Stomach (tissue), 9 donors: ENCODE measurements around the gene SLC38A3. TPM values are rescaled to one million over a fixed set of nuclear protein-coding genes. Genes with fewer than 3 reads are reported as not detected.

Source experiments
- DNase-seq, 2 donors: peaks; one replicate each; pipeline versions ENCODE4 v3.0.0 to v3.0.0-alpha.2; 2013 to 2019
- H3K27ac ChIP-seq, 5 donors: fragments of 200-600 bp in 4 of 5; sonication (generic) in 4 of 5; one replicate each; pipeline ENCODE4 v1.5.1; 2013 to 2019; ENCODE audit warnings: mild to moderate bottlenecking in 1 of 5, moderate library complexity in 1 of 5
- H3K27me3 ChIP-seq, 3 donors: fragments of 200-600 bp; sonication (generic); one replicate each; pipeline ENCODE4 v1.5.1; 2017 to 2019; ENCODE audit warnings: mixed run types in 1 of 3
- H3K36me3 ChIP-seq, 4 donors: fragments of 200-600 bp; sonication (generic); 1 replicate in 3 of 4; 2 replicates in 1 of 4; pipeline ENCODE4 v1.5.1; 2016 to 2019
- H3K4me1 ChIP-seq, 4 donors: fragments of 200-600 bp; sonication (generic); one replicate each; pipeline ENCODE4 v1.5.1; 2016 to 2019
- H3K4me3 ChIP-seq, 4 donors: fragments of 200-600 bp; sonication (generic) in 3 of 4; one replicate each; pipeline ENCODE4 v1.5.1; 2016 to 2019; ENCODE audit warnings: mild to moderate bottlenecking in 1 of 4
- H3K9me3 ChIP-seq, 4 donors: fragments of 200-600 bp; sonication (generic); one replicate each; pipeline ENCODE4 v1.5.1; 2016 to 2019
- EP300 ChIP-seq: sonication (generic); formaldehyde crosslinking; IDR thresholded peaks from one replicate; pipeline ENCODE4 v1.6.1; 2017; ENCODE audit warnings: antibody characterized with exemption
- POLR2A ChIP-seq, 4 donors: fragments of 450-650 bp; IDR thresholded peaks; one replicate each; pipeline ENCODE4 v1.6.1; 2016; ENCODE audit warnings: antibody characterized with exemption in 4 of 4, control low read depth in 2 of 4, mild to moderate bottlenecking in 1 of 4, moderate library complexity in 1 of 4
- POLR2AphosphoS5 ChIP-seq, 3 donors: sonication (generic); formaldehyde crosslinking; IDR thresholded peaks; one replicate each; pipeline ENCODE4 v1.6.1; 2016; ENCODE audit warnings: antibody characterized with exemption in 3 of 3
- WGBS, 5 donors: extraction: QIAGEN DNeasy Blood & Tissue Kit in 3 of 5; methylation state at CpG; one replicate each; pipeline versions ENCODE4 v1.1.5 to v1.1.7; 2013 to 2018; 5-methylcytosine and 5-hydroxymethylcytosine counted together
- intact Hi-C: fragments of 100-400 bp; cut with DNase I; formaldehyde crosslinking; loops from one replicate; pipeline ENCODE4 v1.15.1; 2023; ENCODE audit warnings: low total_unique reads
- polyA plus RNA-seq, 3 donors: library from polyadenylated mRNA; stranded (reverse); fragments of 200-250 nt; gene quantifications; one replicate each; pipeline ENCODE4 v1.2.3, GENCODE V29; 2013
- total RNA-seq, 5 donors: library from RNA; depleted of rRNA; stranded (reverse); fragments of >200 nt; gene quantifications; one replicate each; pipeline versions ENCODE4 v1.1.0 to v1.2.3, GENCODE V29; 2014 to 2016
- TF ChIP-seq, protein P1 (sequence below), 7 experiments: fragments of 450-650 bp in 4 of 7; fragments of 200-600 bp in 3 of 7; sonication (generic) in 3 of 7; IDR thresholded peaks; one replicate each; pipeline ENCODE4 v1.5.1; 2016 to 2019; ENCODE audit warnings: antibody characterized with exemption in 7 of 7, control low read depth in 2 of 7, mild to moderate bottlenecking in 1 of 7
- donor health status: healthy with polysubstance abuse.
- donor health status: Bipolar disorder and iron deficiency.
- donor health status: healthy.

Gene SLC38A3
- total and polyA plus RNA-seq, 8 donors: 0.15 to 3.1 (median 1.0) TPM; not detected in 4

- peaks cover 0 to 51% (median 45%) of the 10 kb centered on the region in 4 donors for H3K36me3 ChIP-seq
- H3K4me3 ChIP-seq: no peak overlapping the region
- H3K27ac ChIP-seq: no peak overlapping the region
- intact Hi-C loops: no loop called here
- TF ChIP-seq POLR2A (IDR thresholded peaks at IDR 0.05) (no peak), POLR2AphosphoS5 (IDR thresholded peaks at IDR 0.05) (no peak), EP300 (no peak)
- TF ChIP-seq, protein P1, sequence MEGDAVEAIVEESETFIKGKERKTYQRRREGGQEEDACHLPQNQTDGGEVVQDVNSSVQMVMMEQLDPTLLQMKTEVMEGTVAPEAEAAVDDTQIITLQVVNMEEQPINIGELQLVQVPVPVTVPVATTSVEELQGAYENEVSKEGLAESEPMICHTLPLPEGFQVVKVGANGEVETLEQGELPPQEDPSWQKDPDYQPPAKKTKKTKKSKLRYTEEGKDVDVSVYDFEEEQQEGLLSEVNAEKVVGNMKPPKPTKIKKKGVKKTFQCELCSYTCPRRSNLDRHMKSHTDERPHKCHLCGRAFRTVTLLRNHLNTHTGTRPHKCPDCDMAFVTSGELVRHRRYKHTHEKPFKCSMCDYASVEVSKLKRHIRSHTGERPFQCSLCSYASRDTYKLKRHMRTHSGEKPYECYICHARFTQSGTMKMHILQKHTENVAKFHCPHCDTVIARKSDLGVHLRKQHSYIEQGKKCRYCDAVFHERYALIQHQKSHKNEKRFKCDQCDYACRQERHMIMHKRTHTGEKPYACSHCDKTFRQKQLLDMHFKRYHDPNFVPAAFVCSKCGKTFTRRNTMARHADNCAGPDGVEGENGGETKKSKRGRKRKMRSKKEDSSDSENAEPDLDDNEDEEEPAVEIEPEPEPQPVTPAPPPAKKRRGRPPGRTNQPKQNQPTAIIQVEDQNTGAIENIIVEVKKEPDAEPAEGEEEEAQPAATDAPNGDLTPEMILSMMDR (IDR thresholded peaks at IDR 0.05): no peak
- DNase-seq: no peak
- 89 to 97% (median 94%) methylated on average over 5 of the region's 5 CpGs for WGBS, 5 donors
- peaks cover 16 to 60% (median 26%) of the 10 kb centered on the region in 4 donors for H3K4me1 ChIP-seq
- no peaks in the 10 kb centered on the region for H3K27me3 ChIP-seq
- no peaks in the 10 kb centered on the region for H3K9me3 ChIP-seq
Measured at GRCh38 chr3:50181985-50182384, 23.1 kb upstream of the SLC38A3 start.

GRCh38 chr3:50182533-50183099, 22.5 kb upstream of the SLC38A3 start:
- Histone ChIP-seq H3K27ac (no peak overlapping the region), H3K4me1 (peaks cover 16 to 53% (median 25%) of the 10 kb centered on the region in 4 donors), H3K27me3 (no peaks in the 10 kb centered on the region), H3K9me3 (no peaks in the 10 kb centered on the region), H3K36me3 (peaks cover under 1 to 51% (median 50%) of the 10 kb centered on the region in 4 donors), H3K4me3 (no peak overlapping the region)
- DNase-seq: no peak
- TF ChIP-seq, protein P1 (IDR thresholded peaks at IDR 0.05): no peak
- no peak for TF ChIP-seq EP300
- TF ChIP-seq POLR2A (IDR thresholded peaks at IDR 0.05): no peak
- no peak for TF ChIP-seq POLR2AphosphoS5 (IDR thresholded peaks at IDR 0.05)
- WGBS, 5 donors: 86 to 90% (median 88%) methylated on average over 26 of the region's 26 CpGs
- intact Hi-C loops: no loop called here

- peaks cover 16 to 51% (median 25%) of the 10 kb centered on the region in 4 donors for H3K4me1 ChIP-seq
- no peaks in the 10 kb centered on the region for H3K9me3 ChIP-seq
- no peak overlapping the region for H3K27ac ChIP-seq
- peaks cover 2 to 61% (median 56%) of the 10 kb centered on the region in 4 donors for H3K36me3 ChIP-seq
- H3K4me3 ChIP-seq: no peak overlapping the region
- intact Hi-C loops: no loop called here
- H3K27me3 ChIP-seq: no peaks in the 10 kb centered on the region
- DNase-seq: no peak
- WGBS, 5 donors: 72 to 83% (median 79%) methylated on average over 6 of the region's 6 CpGs
- TF ChIP-seq POLR2A (IDR thresholded peaks at IDR 0.05) (no peak), POLR2AphosphoS5 (IDR thresholded peaks at IDR 0.05) (no peak), EP300 (no peak)
- TF ChIP-seq, protein P1 (IDR thresholded peaks at IDR 0.05): no peak
Measured at GRCh38 chr3:50183755-50184154, 21.3 kb upstream of the SLC38A3 start.

DNA sequence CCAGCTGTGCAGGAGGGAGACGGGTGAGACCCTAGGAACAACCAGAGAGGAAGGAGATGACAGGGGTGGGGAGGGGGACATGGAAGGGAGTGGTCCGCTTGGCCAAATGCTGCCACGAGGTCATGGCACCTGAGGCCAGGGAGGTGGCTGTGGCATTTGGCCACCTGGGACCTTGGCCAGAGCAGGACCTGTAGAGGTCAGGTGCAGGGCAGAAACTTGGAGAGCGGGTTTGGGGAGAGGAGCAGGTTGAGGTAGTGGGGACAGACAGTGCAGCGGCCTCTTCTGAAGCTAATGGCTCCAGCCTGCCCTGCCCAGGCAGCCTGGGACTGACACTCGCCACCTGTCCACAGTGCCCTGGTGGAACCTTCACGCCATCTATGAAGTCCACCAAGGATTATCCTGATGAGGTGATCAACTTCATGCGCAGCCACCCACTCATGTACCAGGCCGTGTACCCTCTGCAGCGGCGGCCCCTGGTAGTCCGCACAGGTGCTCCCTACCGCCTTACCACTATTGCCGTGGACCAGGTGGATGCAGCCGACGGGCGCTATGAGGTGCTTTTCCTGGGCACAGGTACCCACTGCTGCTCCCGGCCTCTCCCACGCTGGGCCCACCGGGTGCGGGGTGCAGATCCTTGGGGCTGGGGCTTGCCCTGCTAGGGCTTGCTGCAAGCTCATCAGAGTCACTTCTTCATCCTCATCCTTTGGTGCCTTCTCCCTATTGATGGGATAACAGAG, 20.7 kb upstream of the SLC38A3 start:
- intact Hi-C loops: no loop called here

More for the DNA sequence above, 20.7 kb upstream of the SLC38A3 start:
- Histone ChIP-seq H3K27ac (no peak overlapping the region), H3K4me3 (no peak overlapping the region), H3K4me1 (peaks cover 10 to 50% (median 23%) of the 10 kb centered on the region in 4 donors), H3K9me3 (no peaks in the 10 kb centered on the region), H3K27me3 (no peaks in the 10 kb centered on the region), H3K36me3 (peaks cover 2 to 61% (median 56%) of the 10 kb centered on the region in 4 donors)
- TF ChIP-seq POLR2A (IDR thresholded peaks at IDR 0.05): no peak
- TF ChIP-seq EP300: no peak
- TF ChIP-seq, protein P1 (IDR thresholded peaks at IDR 0.05): no peak
- TF ChIP-seq POLR2AphosphoS5 (IDR thresholded peaks at IDR 0.05): no peak
- 77 to 87% (median 86%) methylated on average over 20 to 21 of the region's 21 CpGs for WGBS, 5 donors
- peak in 1 of 2 donors; percentile 68 for DNase-seq
